ENCODE measurements around the gene LRRC30. TPM values are rescaled to one million over a fixed set of nuclear protein-coding genes. Genes with fewer than 3 reads are reported as not detected.

The LRRC30 gene
- total RNA-seq, 1 donor from 2014 or later, result not detected

DNA sequence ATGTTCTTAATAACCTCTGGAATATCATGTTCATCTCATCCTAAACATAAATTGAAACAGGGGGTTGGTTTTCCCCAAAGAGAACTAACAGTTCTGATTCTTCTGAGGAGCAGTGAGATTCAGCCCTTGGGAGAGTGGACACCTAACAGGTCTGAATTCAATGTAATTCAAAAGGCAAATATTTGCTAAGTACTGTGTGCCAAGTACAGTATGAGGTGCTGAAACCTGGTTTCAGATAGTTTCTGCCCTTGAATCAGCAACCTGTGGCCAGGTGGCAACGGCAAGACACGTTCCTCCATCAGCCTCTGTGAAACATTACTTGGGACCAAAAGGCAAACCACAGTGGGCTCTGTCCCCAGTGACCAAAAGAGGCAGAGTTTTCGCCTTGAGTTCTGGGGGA, 1.3 kb downstream of the LRRC30 start:
- Histone ChIP-seq H3K27me3 (no peaks in the 10 kb centered on the region), H4K20me1 (ENCODE audit: low read depth) (no peaks in the 10 kb centered on the region), H3K4me1 (no peaks in the 10 kb centered on the region), H3K9ac (no peak overlapping the region), H3F3A (ENCODE audit: low read depth) (no peaks in the 10 kb centered on the region), H2AFZ (replicated peaks) (no peak overlapping the region), H3K27ac (no peak overlapping the region), H3K4me3 (no peak overlapping the region), H3K4me2 (no peak overlapping the region), H3K79me2 (ENCODE audit: low read depth) (no peaks in the 10 kb centered on the region), H3K36me3 (no peaks in the 10 kb centered on the region), H3K9me3 (ENCODE audit: low read depth) (no peaks in the 10 kb centered on the region)
- Mint-ChIP-seq H3K4me1 (peaks cover 18% of the 10 kb centered on the region), H3K9me3 (no peaks in the 10 kb centered on the region), H3K27me3 (ENCODE audit: insufficient read depth, low read depth) (peaks cover 5% of the 10 kb centered on the region), H3K4me3 (no peak overlapping the region), H3K36me3 (no peaks in the 10 kb centered on the region), H3K27ac (no peak overlapping the region)
- no peak for DNase-seq (ENCODE audit: low spot score)
- TF ChIP-seq, protein P1, sequence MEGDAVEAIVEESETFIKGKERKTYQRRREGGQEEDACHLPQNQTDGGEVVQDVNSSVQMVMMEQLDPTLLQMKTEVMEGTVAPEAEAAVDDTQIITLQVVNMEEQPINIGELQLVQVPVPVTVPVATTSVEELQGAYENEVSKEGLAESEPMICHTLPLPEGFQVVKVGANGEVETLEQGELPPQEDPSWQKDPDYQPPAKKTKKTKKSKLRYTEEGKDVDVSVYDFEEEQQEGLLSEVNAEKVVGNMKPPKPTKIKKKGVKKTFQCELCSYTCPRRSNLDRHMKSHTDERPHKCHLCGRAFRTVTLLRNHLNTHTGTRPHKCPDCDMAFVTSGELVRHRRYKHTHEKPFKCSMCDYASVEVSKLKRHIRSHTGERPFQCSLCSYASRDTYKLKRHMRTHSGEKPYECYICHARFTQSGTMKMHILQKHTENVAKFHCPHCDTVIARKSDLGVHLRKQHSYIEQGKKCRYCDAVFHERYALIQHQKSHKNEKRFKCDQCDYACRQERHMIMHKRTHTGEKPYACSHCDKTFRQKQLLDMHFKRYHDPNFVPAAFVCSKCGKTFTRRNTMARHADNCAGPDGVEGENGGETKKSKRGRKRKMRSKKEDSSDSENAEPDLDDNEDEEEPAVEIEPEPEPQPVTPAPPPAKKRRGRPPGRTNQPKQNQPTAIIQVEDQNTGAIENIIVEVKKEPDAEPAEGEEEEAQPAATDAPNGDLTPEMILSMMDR (IDR thresholded peaks at IDR 0.05), result no peak
- TF ChIP-seq EZH2 (IDR thresholded peaks at IDR 0.05) (no peak), EZH2phosphoT487 (IDR thresholded peaks at IDR 0.05) (no peak)

DNA sequence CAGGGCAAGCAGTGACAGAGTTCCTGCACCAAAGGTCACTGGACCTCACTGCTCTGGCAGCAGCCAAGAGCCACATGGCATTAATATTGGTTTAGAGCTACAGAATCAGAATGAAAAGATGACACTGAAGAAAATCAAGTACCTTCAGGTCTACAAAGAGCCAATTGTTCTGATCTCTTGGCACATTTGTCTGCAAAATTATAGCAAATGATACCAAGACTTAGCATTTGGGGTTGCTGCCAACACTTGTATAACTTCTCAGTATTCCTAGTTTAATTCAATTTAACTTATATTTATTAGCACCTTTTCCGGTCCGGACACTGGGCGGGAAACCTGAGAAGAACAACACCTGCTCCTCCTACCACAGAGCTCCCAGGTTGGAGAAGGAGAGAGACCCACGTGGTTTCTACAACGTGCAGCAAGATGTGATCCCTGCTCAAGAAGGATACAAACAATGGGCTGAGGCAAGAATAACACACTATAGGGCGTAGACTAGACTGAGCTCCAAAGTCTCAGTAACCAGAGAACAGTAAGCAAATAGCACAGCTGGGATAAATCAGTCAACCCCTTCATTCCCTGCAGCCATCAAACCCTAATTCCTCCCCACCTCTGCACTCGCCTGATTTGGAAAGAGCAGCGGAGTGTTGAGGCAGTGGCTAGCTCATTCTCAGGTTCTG, 2.4 kb downstream of the LRRC30 start:
- no peak overlapping the region for H3K4me3 ChIP-seq
- H3K4me2 ChIP-seq, result no peak overlapping the region
- no peak for TF ChIP-seq EZH2 (IDR thresholded peaks at IDR 0.05)
- TF ChIP-seq EZH2phosphoT487 (IDR thresholded peaks at IDR 0.05), result no peak
- TF ChIP-seq, protein P1 (IDR thresholded peaks at IDR 0.05), result no peak
- H3K36me3 Mint-ChIP-seq, result no peaks in the 10 kb centered on the region
- H3K27ac ChIP-seq, result no peak overlapping the region
- H3K27me3 ChIP-seq, result no peaks in the 10 kb centered on the region
- no peak overlapping the region for H3K27ac Mint-ChIP-seq
- H3K27me3 Mint-ChIP-seq (ENCODE audit: insufficient read depth, low read depth), result peaks cover 5% of the 10 kb centered on the region
- no peak overlapping the region for H3K4me3 Mint-ChIP-seq
- H3F3A ChIP-seq (ENCODE audit: low read depth), result no peaks in the 10 kb centered on the region
- DNase-seq (ENCODE audit: low spot score), result no peak
- no peak overlapping the region for H2AFZ ChIP-seq (replicated peaks)
- H3K9ac ChIP-seq, result no peak overlapping the region
- no peaks in the 10 kb centered on the region for H3K9me3 ChIP-seq (ENCODE audit: low read depth)
- no peaks in the 10 kb centered on the region for H4K20me1 ChIP-seq (ENCODE audit: low read depth)
- no peaks in the 10 kb centered on the region for H3K36me3 ChIP-seq
- H3K9me3 Mint-ChIP-seq, result no peaks in the 10 kb centered on the region
- peaks cover 22% of the 10 kb centered on the region for H3K4me1 Mint-ChIP-seq
- H3K4me1 ChIP-seq, result peaks cover 8% of the 10 kb centered on the region
- no peaks in the 10 kb centered on the region for H3K79me2 ChIP-seq (ENCODE audit: low read depth)

DNA sequence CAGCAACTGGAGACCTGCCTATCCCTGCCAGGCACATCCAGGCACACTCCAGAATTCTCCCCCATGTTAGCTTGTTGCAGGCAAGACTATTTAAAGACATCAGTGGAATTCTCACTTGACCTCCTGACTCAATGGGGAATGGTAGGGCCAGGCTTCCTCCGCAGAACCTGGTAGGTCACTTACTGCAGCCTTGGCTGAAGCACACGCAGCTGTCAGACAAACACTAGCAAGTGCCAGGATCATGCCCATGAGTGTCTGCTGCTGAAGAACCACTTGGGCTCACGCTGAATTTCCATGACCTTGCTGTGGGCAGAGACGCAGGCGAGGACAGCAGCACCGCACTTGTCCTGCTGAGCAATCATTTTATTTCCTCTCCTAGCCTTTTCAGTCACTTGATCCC, 3.2 kb downstream of the LRRC30 start:
- no peaks in the 10 kb centered on the region for H3K36me3 ChIP-seq
- TF ChIP-seq, protein P1 (IDR thresholded peaks at IDR 0.05), result no peak
- no peak for TF ChIP-seq EZH2 (IDR thresholded peaks at IDR 0.05)
- no peak for TF ChIP-seq EZH2phosphoT487 (IDR thresholded peaks at IDR 0.05)
- no peaks in the 10 kb centered on the region for H3K9me3 Mint-ChIP-seq

More for the DNA sequence above, 3.2 kb downstream of the LRRC30 start:
- no peaks in the 10 kb centered on the region for H3K79me2 ChIP-seq (ENCODE audit: low read depth)
- H2AFZ ChIP-seq (replicated peaks), result no peak overlapping the region
- no peaks in the 10 kb centered on the region for H3K9me3 ChIP-seq (ENCODE audit: low read depth)
- H3K9ac ChIP-seq, result no peak overlapping the region
- H3K4me1 ChIP-seq, result peaks cover 8% of the 10 kb centered on the region
- no peak overlapping the region for H3K4me2 ChIP-seq
- Mint-ChIP-seq H3K27me3 (ENCODE audit: insufficient read depth, low read depth) (peaks cover 5% of the 10 kb centered on the region), H3K36me3 (no peaks in the 10 kb centered on the region), H3K4me1 (peaks cover 17% of the 10 kb centered on the region), H3K27ac (no peak overlapping the region), H3K4me3 (no peak overlapping the region)
- no peaks in the 10 kb centered on the region for H3F3A ChIP-seq (ENCODE audit: low read depth)
- no peak for DNase-seq (ENCODE audit: low spot score)
- no peaks in the 10 kb centered on the region for H4K20me1 ChIP-seq (ENCODE audit: low read depth)
- H3K27ac ChIP-seq, result no peak overlapping the region
- H3K27me3 ChIP-seq, result no peaks in the 10 kb centered on the region
- H3K4me3 ChIP-seq, result no peak overlapping the region
